ENCODE measurements around the gene CAMSAP2.

Gene CAMSAP2

DNA sequence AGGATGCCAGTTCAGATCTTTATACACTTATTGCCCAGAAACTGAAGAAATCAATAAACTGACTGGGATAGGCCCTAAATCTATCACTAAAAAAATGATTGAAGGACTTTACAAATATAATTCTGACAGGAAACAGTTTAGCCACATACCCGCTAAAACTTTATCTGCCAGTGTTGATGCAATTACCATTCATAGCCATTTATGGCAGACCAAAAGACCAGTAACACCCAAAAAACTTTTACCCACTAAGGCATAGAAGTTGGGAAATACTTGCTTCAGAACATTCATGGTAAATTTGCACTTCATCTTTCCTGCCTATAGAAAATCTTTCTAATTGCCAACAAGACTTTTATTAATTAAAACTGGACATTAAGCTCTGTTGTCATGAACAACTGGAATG, 119.1 kb downstream of the CAMSAP2 start:
- TF ChIP-seq, protein P1, sequence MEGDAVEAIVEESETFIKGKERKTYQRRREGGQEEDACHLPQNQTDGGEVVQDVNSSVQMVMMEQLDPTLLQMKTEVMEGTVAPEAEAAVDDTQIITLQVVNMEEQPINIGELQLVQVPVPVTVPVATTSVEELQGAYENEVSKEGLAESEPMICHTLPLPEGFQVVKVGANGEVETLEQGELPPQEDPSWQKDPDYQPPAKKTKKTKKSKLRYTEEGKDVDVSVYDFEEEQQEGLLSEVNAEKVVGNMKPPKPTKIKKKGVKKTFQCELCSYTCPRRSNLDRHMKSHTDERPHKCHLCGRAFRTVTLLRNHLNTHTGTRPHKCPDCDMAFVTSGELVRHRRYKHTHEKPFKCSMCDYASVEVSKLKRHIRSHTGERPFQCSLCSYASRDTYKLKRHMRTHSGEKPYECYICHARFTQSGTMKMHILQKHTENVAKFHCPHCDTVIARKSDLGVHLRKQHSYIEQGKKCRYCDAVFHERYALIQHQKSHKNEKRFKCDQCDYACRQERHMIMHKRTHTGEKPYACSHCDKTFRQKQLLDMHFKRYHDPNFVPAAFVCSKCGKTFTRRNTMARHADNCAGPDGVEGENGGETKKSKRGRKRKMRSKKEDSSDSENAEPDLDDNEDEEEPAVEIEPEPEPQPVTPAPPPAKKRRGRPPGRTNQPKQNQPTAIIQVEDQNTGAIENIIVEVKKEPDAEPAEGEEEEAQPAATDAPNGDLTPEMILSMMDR (IDR thresholded peaks at IDR 0.05): no peak

DNA sequence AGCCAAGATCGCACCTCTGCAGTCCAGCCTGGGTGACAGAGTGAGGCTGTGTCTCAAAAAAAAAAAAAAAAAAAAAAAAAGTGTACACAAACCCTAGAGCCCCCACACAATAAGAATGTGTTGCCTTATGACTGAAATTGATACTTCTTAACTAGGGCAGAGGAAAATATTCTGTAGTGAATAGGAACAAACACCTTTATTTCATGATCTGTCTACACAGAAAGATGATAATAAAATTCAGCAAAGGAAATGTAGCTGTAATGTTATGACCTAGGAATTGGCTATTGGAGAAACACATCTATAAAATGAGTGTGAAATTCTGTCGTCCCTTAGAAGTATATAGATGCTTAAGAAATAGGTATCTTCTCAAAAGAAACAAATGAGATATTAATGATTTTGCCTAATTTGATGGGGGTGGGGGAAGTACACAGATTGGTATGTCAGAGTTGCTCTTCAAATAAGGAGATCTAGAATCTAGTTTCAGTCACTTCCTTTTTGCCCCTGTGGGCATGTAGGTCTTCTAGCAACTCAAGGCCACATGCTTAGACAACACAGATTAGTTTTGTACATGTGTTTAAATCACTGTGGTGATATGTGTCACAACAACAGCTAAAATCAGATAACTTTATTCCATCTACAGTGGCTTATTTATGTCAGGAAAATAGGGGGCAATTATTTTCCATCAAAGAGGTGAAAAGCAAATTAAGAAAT, 123.4 kb downstream of the CAMSAP2 start:
- TF ChIP-seq, protein P1 (IDR thresholded peaks at IDR 0.05): no peak

DNA sequence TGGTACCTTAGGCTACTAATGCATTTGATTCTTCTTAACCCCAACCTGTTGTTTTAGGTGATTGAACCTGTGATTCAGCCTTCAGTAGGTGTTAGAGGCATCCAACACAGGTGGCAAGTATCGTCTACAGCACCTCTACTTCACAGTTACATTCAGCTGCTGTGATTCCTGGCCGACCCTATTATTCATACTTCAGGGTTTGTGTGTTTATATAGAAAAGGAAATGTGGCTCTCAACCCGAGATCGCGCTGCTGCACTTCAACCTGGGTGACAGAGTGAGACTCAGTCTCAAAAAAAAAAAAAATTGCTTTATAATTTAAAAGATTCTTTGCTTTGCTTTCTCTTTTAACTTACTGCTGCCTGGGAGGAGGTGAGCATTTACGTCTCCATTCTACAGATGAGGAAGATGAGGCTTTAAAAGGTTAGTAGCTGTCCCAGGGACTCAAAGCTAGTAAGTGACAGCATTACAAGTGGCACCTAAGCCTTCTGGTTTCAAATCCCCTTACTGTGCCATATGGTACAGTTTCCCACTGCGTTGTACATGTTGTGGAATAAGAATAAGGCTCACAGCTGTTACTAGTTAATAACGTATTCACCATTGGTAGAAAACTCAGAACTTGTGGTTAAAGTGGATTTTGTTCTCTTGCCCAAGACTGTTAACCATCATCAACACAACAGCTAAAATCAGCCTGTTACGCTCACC, 124.2 kb downstream of the CAMSAP2 start:
- TF ChIP-seq, protein P1 (IDR thresholded peaks at IDR 0.05): no peak

DNA sequence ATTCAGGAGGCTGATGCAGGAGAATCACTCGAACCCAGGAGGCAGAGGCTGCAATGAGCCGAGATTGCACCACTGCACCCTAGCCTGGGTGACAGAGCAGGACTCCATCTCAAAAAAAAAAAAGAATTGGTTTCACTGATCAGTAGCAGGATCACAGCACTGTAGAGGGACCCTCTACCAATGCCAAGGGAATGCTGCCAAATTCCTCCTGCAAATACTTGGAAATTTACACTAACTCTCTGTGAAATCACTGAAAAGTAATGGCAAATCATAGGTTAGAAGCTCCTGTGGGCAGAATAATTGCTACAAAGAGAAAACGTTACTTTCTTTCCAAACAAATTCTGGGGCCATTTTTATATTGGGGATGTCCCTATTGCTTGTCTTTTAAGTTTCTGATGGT, 127.4 kb downstream of the CAMSAP2 start:
- TF ChIP-seq, protein P1 (IDR thresholded peaks at IDR 0.05): no peak

DNA sequence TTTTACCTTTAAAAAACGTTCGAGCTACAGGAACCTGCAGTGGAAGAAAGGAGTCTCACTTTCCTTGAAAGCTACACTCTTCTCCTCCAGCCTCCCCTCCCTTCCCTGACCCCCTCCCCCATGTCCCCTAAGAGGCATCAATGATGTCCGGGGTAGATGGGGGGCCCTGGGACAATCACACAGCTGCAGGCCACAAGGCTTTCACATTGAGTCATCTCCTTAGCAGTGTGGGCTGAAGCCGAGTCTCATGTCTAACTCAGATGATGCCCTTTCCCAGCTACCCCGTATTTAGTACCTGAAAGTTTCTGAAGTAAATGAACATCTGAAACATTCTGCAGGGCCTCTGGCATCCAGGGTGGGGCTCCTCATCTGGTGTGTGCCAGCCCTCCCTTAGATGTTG, 127.8 kb downstream of the CAMSAP2 start:
- TF ChIP-seq, protein P1 (IDR thresholded peaks at IDR 0.05): no peak

DNA sequence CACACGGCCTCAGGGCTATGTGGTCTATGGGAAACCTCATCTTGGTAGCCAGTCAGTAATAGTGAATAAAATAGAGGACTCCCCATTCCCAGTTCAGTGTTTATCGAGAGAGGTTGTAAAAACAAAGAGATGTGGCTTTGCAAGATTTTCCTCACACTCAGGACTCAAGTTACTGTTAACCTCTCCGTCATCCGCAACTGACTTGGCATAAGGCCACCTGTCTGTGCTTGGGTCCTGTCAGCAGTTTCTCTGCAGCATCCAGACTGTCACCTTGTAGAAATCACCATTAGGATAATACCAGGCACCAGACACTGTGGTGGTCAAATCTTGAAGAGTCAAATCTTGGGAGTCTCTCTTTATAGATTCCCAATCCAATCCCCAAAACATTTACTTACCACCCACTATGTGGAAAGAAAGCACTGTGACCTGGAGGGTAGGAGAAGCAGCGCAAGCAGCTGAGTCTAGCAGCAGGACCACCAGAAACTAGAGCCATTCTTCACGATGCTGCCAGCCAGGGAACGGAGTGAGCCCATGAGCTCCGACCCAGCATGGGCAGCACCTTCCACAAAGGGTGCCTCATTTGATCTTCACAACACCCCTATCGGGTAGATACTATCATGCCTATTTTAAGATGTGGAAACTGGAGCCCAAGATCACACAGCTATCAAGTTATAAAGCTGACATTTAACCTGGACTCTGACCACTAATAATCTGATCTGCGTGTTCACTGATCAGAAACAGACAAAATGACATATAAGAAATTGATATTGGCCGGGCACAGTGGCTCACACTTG, 128.5 kb downstream of the CAMSAP2 start:
- TF ChIP-seq, protein P1 (IDR thresholded peaks at IDR 0.05): no peak

DNA sequence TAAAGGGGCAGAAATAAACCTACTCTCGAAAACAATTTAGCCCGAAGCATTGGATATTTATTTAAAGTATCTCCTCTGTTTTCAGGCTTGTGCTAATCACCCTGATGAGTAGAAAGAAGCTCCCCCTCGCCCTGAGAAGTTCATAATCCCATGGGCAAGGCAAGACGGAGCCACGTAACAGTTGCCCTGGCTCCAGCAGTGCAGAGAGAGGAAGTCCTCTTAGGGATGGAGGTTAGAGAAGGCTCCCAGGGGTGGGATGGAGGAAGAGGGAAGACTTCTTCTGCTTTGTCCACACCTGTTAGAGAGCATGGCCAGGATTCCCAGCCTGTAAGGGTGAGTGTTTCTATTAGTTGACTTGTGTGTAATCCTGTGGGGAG, 130.7 kb downstream of the CAMSAP2 start:
- TF ChIP-seq, protein P1 (IDR thresholded peaks at IDR 0.05): no peak

Measured in LNCAP (cell line).